Adipocyte (in vitro differentiated cells): ENCODE measurements around the gene ANK2.

Experiments used
- DNase-seq: peaks from one replicate; pipeline ENCODE4 v3.0.0-alpha.2; 2015; ENCODE audit warnings: low read depth
- H3K27me3 ChIP-seq: replicated peaks from 2 replicates; pipeline ENCODE4 v1.7.0; 2013; ENCODE audit warnings: mild to moderate bottlenecking, low read length, moderate library complexity; ENCODE audit not compliant: control insufficient read depth, insufficient read depth
- H3K36me3 ChIP-seq: 2 replicates; pipeline ENCODE4 v1.7.0; 2013; ENCODE audit warnings: low read length, mild to moderate bottlenecking, moderate library complexity; ENCODE audit not compliant: control insufficient read depth, insufficient read depth, severe bottlenecking
- H3K4me1 ChIP-seq: 2 replicates; pipeline ENCODE4 v1.7.0; 2013; ENCODE audit warnings: mild to moderate bottlenecking, low read length, moderate library complexity; ENCODE audit not compliant: control insufficient read depth, insufficient read depth
- H3K4me3 ChIP-seq: 2 replicates; pipeline ENCODE4 v1.7.0; 2013; ENCODE audit warnings: mild to moderate bottlenecking, low read length, moderate library complexity
- H3K9ac ChIP-seq: 2 replicates; pipeline ENCODE4 v1.7.0; 2013; ENCODE audit warnings: mild to moderate bottlenecking, low read length, moderate library complexity
- H3K9me3 ChIP-seq: 2 replicates; pipeline ENCODE4 v1.7.0; 2013; ENCODE audit warnings: mild to moderate bottlenecking, low read length, moderate library complexity; ENCODE audit not compliant: control insufficient read depth

ANK2 gene

DNA sequence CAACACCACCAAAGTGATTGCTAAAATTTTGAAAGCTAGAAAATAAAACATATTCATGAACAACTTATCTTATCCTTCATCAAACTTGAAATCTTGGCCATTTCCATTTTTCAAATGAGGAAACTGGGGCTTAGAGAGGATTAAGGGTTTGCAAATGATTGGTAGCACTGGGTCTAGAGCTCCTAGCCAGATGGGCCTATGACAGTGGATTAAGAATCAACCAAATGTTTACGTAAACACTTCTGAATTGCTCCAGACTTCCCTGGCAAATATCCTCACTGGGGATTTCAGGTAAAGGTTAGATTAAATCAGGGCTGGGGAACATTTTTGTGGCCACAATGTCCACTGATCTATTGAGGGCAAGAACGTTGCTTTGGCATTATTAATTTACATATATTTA is 241.2 kb downstream of the ANK2 start:
- H3K4me3 ChIP-seq = no peak overlapping the region
- no peaks in the 10 kb centered on the region for H3K27me3 ChIP-seq
- peaks cover 10% of the 10 kb centered on the region for H3K36me3 ChIP-seq
- H3K4me1 ChIP-seq = peaks cover 58% of the 10 kb centered on the region
- no peak overlapping the region for H3K9ac ChIP-seq
- DNase-seq = no peak
- no peaks in the 10 kb centered on the region for H3K9me3 ChIP-seq

DNA sequence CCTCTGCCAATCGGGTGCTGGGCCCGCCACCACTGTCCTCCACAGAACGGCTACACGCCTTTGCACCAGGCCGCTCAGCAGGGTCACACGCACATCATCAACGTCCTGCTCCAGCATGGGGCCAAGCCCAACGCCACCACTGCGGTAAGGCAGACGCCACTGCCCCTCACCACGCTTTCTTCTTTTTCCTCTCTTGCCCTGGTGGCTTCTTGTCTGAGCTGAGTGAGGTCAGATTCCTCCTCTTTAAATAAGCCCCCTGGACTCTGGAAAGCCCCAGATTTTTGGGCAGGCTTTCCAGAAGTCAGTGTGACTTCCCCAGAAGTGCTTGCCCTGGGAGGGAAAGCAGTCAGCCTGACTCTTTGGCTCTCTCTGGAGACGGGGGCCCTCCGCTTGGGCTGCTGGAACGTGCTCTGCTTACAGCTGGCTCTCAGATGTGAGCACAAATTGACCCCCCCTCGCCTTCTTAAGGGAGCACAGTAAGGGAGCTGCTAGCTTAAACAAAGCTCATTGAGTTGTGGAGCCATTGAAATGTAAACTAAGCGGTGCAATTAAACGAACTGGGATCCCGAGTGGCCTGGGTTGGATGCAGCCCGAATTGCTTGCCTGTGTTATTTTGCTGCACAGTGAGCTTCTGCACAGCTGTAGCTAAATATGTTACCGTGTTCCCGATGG is 243.1 kb downstream of the ANK2 start:
- H3K4me1 ChIP-seq = peaks cover 73% of the 10 kb centered on the region
- H3K9me3 ChIP-seq = no peaks in the 10 kb centered on the region
- H3K27me3 ChIP-seq = no peaks in the 10 kb centered on the region
- H3K36me3 ChIP-seq = peaks cover 9% of the 10 kb centered on the region
- H3K4me3 ChIP-seq = peak overlapping the region; percentile 88
- no peak for DNase-seq
- H3K9ac ChIP-seq = peak overlapping the region; percentile 87

DNA sequence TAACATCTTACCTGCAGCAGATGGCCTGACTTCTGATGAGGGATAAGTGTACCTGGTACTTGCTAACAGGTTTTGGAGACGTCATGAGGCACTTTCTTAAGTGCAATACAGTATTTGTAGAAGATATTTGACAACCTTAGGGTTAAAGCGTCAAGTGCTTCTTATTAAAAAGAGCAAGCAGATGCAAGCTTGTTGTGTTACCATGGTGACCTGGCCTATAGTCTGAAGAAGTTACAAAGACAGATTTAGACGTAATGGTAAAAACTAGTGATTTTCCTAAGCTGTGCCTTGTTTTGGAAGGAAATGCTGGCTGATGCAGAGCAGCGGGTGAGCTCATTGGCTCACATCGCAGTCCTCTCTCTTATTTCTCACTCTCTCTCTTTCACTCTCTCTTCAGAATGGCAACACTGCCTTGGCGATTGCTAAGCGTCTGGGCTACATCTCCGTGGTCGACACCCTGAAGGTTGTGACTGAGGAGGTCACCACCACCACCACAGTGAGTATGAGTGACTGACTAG is 243.6 kb downstream of the ANK2 start:
- peaks cover 73% of the 10 kb centered on the region for H3K4me1 ChIP-seq
- H3K9ac ChIP-seq = peak overlapping the region; percentile 87
- DNase-seq = peak; percentile 8
- peak overlapping the region; percentile 88 for H3K4me3 ChIP-seq
- no peaks in the 10 kb centered on the region for H3K9me3 ChIP-seq
- H3K36me3 ChIP-seq = peaks cover 4% of the 10 kb centered on the region
- H3K27me3 ChIP-seq = no peaks in the 10 kb centered on the region

DNA sequence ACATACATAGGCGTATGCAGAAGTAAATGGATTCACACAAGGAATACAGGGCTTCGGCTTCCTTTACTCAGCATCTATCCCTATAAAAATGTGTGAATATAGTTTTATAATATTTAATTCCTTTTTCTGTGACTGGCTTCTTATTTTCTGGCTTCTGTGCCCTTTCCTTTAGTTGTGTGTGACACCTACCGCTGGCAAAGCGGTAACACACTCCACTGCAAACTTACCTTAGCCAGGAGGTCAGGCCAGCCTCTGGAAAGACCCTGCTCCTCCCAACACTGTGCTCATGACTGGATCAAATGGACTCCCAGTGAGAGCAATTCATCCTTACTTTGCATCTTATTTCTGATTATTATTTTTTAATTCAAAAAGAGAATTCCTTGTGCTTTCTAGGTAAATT is 244.2 kb downstream of the ANK2 start:
- Histone ChIP-seq H3K9ac (peak overlapping the region; percentile 87), H3K27me3 (no peaks in the 10 kb centered on the region), H3K4me1 (peaks cover 73% of the 10 kb centered on the region), H3K9me3 (no peaks in the 10 kb centered on the region), H3K36me3 (peaks cover 3% of the 10 kb centered on the region), H3K4me3 (peak overlapping the region; percentile 88)
- no peak for DNase-seq

DNA sequence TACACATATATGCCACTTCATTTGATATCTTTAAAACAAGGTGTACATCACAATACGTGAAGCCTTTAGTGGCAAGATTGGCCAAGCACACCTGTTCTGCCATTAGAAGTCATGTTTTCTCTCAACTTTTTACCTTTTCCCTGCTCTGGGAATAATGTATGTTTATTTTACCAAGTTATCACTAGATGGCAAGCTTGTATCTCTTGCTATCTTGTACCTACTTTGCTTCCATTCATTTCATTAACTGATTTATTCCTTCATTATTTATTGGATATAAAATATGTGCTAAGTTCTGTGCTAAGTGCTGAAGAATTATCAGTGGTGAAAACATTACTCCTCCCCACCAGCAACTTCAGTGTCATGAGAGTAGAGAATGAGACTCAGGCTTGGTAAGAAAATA is 245.5 kb downstream of the ANK2 start:
- Histone ChIP-seq H3K27me3 (no peaks in the 10 kb centered on the region), H3K4me1 (peaks cover 69% of the 10 kb centered on the region), H3K4me3 (peak overlapping the region; percentile 88), H3K36me3 (no peaks in the 10 kb centered on the region), H3K9ac (peak overlapping the region; percentile 87), H3K9me3 (no peaks in the 10 kb centered on the region)
- DNase-seq = no peak

DNA sequence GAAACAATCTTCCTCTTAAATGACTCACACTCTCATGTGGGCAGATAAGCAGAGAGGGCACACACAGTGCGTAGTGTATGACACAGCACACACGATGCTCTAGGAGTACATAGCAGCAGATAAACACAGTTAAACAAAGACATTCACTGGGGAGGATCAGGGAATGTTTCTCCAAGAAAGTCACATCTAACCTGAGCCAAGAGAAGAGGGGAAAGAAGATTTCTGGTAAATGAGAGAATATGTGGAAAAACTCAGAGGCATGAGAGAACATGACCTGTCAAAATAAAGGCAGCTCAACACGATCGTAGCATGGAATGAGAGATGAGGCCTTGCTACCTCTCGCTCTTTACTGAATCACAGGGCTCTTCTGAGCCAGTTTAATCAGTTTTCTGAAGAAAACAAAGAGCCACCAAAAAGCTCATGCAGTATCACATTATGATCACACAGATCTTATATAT is 251.0 kb downstream of the ANK2 start:
- Histone ChIP-seq H3K27me3 (no peaks in the 10 kb centered on the region), H3K36me3 (peaks cover 4% of the 10 kb centered on the region), H3K9ac (peak overlapping the region; percentile 2), H3K4me3 (peak overlapping the region; percentile 21), H3K9me3 (no peaks in the 10 kb centered on the region), H3K4me1 (peaks cover 40% of the 10 kb centered on the region)
- peak; percentile 4 for DNase-seq

DNA sequence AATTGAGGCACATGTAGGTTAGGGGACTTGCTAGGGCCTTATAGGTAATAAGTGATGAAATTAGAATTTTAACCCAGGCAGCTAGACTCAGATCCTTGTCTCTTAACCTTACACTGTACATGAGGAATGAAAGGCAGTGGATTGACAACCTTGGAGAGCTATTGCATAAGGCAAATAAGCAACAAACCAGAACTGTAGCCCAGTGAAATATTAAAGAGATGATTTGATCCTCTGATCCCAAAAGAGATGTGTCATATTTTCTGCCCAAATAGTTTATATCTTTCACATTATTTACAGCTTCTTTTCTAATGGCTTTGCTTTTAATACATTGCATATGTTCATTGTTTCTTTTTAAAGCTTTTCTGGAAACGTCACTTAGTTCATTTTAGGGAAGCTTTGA is 252.6 kb downstream of the ANK2 start:
- no peak overlapping the region for H3K9ac ChIP-seq
- DNase-seq = no peak
- H3K36me3 ChIP-seq = peaks cover 10% of the 10 kb centered on the region
- no peak overlapping the region for H3K4me3 ChIP-seq
- H3K4me1 ChIP-seq = peaks cover 27% of the 10 kb centered on the region
- no peaks in the 10 kb centered on the region for H3K9me3 ChIP-seq
- no peaks in the 10 kb centered on the region for H3K27me3 ChIP-seq

DNA sequence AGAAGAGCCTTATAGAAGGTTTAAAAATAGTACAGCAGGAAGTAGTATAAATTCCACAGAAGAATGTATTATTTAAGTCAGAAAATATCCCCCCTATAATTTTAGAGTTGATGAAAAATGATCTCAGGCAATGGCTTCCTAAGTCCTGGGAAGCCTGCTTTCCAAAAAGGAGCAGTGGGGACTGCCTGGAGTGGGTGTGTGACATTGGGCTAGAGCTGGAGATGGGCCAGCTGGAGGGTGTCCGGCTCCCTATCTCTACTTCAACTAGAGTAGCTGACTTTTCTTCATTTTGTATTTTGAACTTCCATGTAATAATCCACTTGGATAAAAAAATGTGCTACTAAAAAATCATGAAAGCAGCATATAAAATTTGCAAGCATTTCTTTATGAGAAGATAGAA is 253.9 kb downstream of the ANK2 start:
- DNase-seq = no peak
- peaks cover 10% of the 10 kb centered on the region for H3K36me3 ChIP-seq
- no peaks in the 10 kb centered on the region for H3K9me3 ChIP-seq

DNA sequence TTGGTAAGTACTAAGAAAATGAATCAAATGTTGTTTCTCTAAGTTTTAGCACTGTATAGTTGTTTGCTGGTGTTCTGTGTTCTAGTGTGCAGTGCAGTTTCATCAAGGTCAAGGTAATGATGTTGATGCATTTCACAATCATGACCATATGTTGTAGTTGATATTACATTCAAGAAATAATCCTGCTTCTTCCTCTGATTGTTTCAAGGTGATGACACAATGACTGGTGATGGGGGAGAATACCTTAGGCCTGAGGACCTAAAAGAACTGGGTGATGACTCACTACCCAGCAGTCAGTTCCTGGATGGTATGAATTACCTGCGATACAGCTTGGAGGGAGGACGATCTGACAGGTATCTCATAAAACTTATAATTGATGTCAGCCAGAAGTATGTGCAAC is 261.6 kb downstream of the ANK2 start:
- Histone ChIP-seq H3K4me1 (peaks cover 5% of the 10 kb centered on the region), H3K27me3 (no peaks in the 10 kb centered on the region), H3K9ac (no peak overlapping the region), H3K9me3 (no peaks in the 10 kb centered on the region), H3K4me3 (no peak overlapping the region), H3K36me3 (peaks cover 41% of the 10 kb centered on the region)
- DNase-seq = no peak

More for the DNA sequence above, 253.9 kb downstream of the ANK2 start:
- H3K9ac ChIP-seq = no peak overlapping the region
- no peak overlapping the region for H3K4me3 ChIP-seq
- no peaks in the 10 kb centered on the region for H3K27me3 ChIP-seq
- H3K4me1 ChIP-seq = peaks cover 28% of the 10 kb centered on the region

DNA sequence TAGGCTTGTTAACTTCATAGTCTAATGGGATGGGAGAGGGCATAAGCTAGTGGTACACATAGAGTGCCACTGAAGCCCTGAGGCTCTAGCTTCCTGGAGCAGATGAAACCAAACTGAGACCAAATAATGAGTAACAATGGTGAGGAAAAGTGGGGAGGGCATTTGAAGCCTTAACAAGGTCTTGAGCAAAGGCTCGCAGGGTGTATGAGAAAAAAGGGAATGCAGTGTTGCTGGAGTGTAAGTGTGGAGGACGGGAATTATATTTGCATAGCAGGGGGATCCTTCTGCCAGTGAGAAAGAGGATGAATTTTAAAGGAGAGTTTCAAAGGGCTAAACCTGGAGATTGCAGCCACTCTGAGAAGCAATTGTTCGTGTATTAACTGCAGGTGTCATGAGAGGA is 263.1 kb downstream of the ANK2 start:
- Histone ChIP-seq H3K9ac (no peak overlapping the region), H3K4me3 (no peak overlapping the region), H3K4me1 (peaks cover 11% of the 10 kb centered on the region), H3K27me3 (no peaks in the 10 kb centered on the region), H3K9me3 (no peaks in the 10 kb centered on the region), H3K36me3 (peaks cover 40% of the 10 kb centered on the region)
- DNase-seq = no peak

DNA sequence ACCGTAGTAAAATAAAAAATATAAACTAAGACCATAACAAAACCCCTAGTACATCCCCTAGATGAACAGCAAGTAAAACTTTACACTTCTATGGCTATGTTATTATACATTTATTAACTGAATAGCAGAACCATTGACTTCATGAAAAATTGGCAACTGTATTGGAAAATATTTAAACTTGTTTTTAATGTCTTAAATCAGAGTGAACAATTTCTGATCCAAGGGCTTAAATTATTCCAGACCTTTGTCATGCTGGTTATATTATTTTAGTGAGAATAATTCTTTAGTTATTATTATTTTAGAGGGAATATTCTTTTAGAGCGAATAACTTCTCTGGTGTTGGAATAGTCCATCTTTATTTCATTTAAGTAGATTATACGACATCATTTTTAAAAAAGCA is 265.0 kb downstream of the ANK2 start:
- peaks cover 15% of the 10 kb centered on the region for H3K4me1 ChIP-seq
- no peak overlapping the region for H3K9ac ChIP-seq
- peaks cover 54% of the 10 kb centered on the region for H3K36me3 ChIP-seq

DNA sequence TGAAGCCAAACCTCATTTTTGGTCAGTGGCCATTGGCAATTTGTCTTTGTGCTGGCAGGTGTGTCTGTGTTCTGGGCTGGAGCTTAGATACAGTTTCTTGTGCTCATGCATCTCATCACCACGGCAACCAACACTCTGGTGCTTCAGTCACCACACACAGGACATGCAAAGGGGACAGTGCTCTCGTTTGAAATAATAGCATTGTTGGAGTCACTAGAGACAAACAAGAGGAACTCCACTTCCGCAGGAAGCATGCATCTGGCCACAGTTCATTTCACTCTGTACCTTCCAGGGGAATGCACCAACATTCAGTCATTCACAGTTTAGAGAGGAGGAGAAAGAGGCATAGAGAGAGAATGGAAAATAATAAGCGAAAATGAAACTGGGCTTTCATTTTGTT is 267.4 kb downstream of the ANK2 start:
- Histone ChIP-seq H3K36me3 (peaks cover 64% of the 10 kb centered on the region), H3K9ac (peak overlapping the region; percentile 56)
- no peak for DNase-seq

More for the DNA sequence above, 265.0 kb downstream of the ANK2 start:
- Histone ChIP-seq H3K9me3 (no peaks in the 10 kb centered on the region), H3K4me3 (no peak overlapping the region), H3K27me3 (no peaks in the 10 kb centered on the region)
- no peak for DNase-seq

More for the DNA sequence above, 267.4 kb downstream of the ANK2 start:
- Histone ChIP-seq H3K9me3 (no peaks in the 10 kb centered on the region), H3K27me3 (no peaks in the 10 kb centered on the region), H3K4me1 (peaks cover 15% of the 10 kb centered on the region), H3K4me3 (peak overlapping the region; percentile 66)
